Hepatocyte (in vitro differentiated cells): ENCODE measurements around the gene HKDC1. TPM values are rescaled to one million over a fixed set of nuclear protein-coding genes. Genes with fewer than 3 reads are reported as not detected.

Experiments used
- DNase-seq: peaks from one replicate; pipeline ENCODE4 v3.0.0-alpha.2; 2016; ENCODE audit warnings: low spot score
- H2AFZ ChIP-seq: fragments of 200-600 bp; sonication (generic); 2 replicates; pipeline ENCODE4 v1.6.0; 2016; ENCODE audit warnings: antibody characterized with exemption, mild to moderate bottlenecking
- H3K27ac ChIP-seq: fragments of 200-600 bp; sonication (generic); 2 replicates; pipeline ENCODE4 v1.5.1; 2016; ENCODE audit warnings: mild to moderate bottlenecking
- H3K27me3 ChIP-seq: fragments of 200-600 bp; sonication (generic); 2 replicates; pipeline ENCODE4 v1.6.1; 2016
- H3K36me3 ChIP-seq: fragments of 200-600 bp; sonication (generic); replicated peaks from 2 replicates; pipeline ENCODE4 v1.5.1; 2016; ENCODE audit warnings: low read depth; ENCODE audit not compliant: insufficient read depth
- H3K4me1 ChIP-seq: fragments of 200-600 bp; sonication (generic); 2 replicates; pipeline ENCODE4 v1.5.1; 2016; ENCODE audit warnings: mild to moderate bottlenecking, moderate library complexity; ENCODE audit not compliant: insufficient read depth
- H3K4me2 ChIP-seq: fragments of 200-600 bp; sonication (generic); 2 replicates; pipeline ENCODE4 v1.6.0; 2016
- H3K4me3 ChIP-seq: fragments of 200-600 bp; sonication (generic); 2 replicates; pipeline ENCODE4 v1.5.1; 2016; ENCODE audit warnings: mild to moderate bottlenecking
- H3K79me2 ChIP-seq: fragments of 200-600 bp; sonication (generic); 2 replicates; pipeline ENCODE4 v1.6.0; 2017; ENCODE audit warnings: mild to moderate bottlenecking
- H3K9me2 ChIP-seq: fragments of 200-600 bp; sonication (generic); replicated peaks from 2 replicates; pipeline ENCODE4 v1.6.0; 2017; ENCODE audit warnings: mild to moderate bottlenecking; ENCODE audit not compliant: insufficient read depth
- H3K9me3 ChIP-seq: fragments of 200-600 bp; sonication (generic); 2 replicates; pipeline ENCODE4 v1.5.1; 2016; ENCODE audit warnings: low read depth, mild to moderate bottlenecking
- H4K20me1 ChIP-seq: fragments of 200-600 bp; sonication (generic); 2 replicates; pipeline ENCODE4 v1.6.0; 2016; ENCODE audit warnings: mild to moderate bottlenecking; ENCODE audit not compliant: insufficient read depth, poor library complexity, severe bottlenecking
- CTCF ChIP-seq: fragments of 200-600 bp; sonication (generic); IDR thresholded peaks from 2 replicates; pipeline ENCODE4 v1.5.1; 2016; ENCODE audit warnings: antibody characterized with exemption, mild to moderate bottlenecking; ENCODE audit not compliant: poor library complexity
- EZH2 ChIP-seq: fragments of 200-600 bp; sonication (generic); IDR thresholded peaks from 2 replicates; pipeline ENCODE4 v1.6.1; 2016; ENCODE audit warnings: antibody characterized with exemption, mild to moderate bottlenecking, borderline replicate concordance
- EZH2phosphoT487 ChIP-seq: fragments of 200-600 bp; sonication (generic); IDR thresholded peaks from one replicate; pipeline ENCODE4 v1.6.1; 2018; ENCODE audit warnings: antibody characterized with exemption, mild to moderate bottlenecking, low read depth, moderate library complexity; ENCODE audit not compliant: unreplicated experiment, severe bottlenecking
- WGBS: methylation state at CpG from one replicate; pipeline ENCODE4 v1.1.6; 2016; ENCODE audit warnings: low lambda C conversion rate; ENCODE audit errors: missing lambda C conversion rate; 5-methylcytosine and 5-hydroxymethylcytosine counted together
- polyA plus RNA-seq: library from polyadenylated mRNA; unstranded; fragments of >200 nt; fragmentation: Nextera tagmentation; extraction: Ambion mirVana; gene quantifications from 2 replicates; pipeline ENCODE4 v1.2.1, GENCODE V29; 2016
- total RNA-seq: library from RNA; depleted of rRNA; stranded (reverse); fragments of >200 nt; gene quantifications from 2 replicates; pipeline ENCODE4 v1.2.3, GENCODE V29; 2014

HKDC1 gene
- total and polyA plus RNA-seq, 2 experiments from 2014 or later = 23.6 to 27.9 TPM

GRCh38 chr10:69285699-69286098 is 65.6 kb downstream of the HKDC1 start:
- no peak overlapping the region for H3K4me2 ChIP-seq
- no peaks in the 10 kb centered on the region for H3K79me2 ChIP-seq
- TF ChIP-seq EZH2 (no peak), CTCF (no peak), EZH2phosphoT487 (no peak)
- no peak overlapping the region for H3K27ac ChIP-seq
- H3K9me3 ChIP-seq = no peaks in the 10 kb centered on the region
- H4K20me1 ChIP-seq = no peaks in the 10 kb centered on the region
- WGBS = 60% methylated on average over 4 of the region's 4 CpGs
- no peak overlapping the region for H3K4me3 ChIP-seq
- no peak for DNase-seq
- H3K4me1 ChIP-seq = no peaks in the 10 kb centered on the region
- no peaks in the 10 kb centered on the region for H3K9me2 ChIP-seq
- H3K36me3 ChIP-seq = no peaks in the 10 kb centered on the region
- no peak overlapping the region for H2AFZ ChIP-seq
- H3K27me3 ChIP-seq = no peaks in the 10 kb centered on the region

DNA sequence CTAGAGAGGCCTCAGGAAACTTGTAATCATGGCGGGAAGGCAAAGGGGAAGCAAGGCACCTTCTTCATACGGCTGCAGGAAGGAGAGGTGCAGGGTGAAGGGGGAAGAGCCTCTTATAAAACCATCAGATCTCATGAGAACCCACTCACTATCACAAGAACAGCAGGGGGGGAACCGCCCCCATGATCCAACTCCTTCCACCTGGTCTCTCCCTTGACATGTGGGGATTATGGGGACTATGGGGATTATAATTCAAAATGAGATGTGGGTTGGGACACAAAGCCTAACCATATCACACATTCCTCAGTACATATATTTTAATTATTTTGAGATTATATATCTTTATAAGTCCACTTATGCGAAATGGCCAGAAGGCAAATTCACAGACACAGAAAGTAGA is 67.0 kb downstream of the HKDC1 start:
- Histone ChIP-seq H3K9me2 (no peaks in the 10 kb centered on the region), H4K20me1 (no peaks in the 10 kb centered on the region), H3K27me3 (no peaks in the 10 kb centered on the region), H3K79me2 (no peaks in the 10 kb centered on the region), H3K4me1 (no peaks in the 10 kb centered on the region), H2AFZ (no peak overlapping the region), H3K36me3 (no peaks in the 10 kb centered on the region), H3K4me3 (no peak overlapping the region), H3K27ac (no peak overlapping the region), H3K4me2 (no peak overlapping the region), H3K9me3 (no peaks in the 10 kb centered on the region)
- TF ChIP-seq CTCF (no peak), EZH2phosphoT487 (no peak), EZH2 (no peak)
- WGBS = 85% methylated on average over 4 of the region's 4 CpGs
- no peak for DNase-seq

DNA sequence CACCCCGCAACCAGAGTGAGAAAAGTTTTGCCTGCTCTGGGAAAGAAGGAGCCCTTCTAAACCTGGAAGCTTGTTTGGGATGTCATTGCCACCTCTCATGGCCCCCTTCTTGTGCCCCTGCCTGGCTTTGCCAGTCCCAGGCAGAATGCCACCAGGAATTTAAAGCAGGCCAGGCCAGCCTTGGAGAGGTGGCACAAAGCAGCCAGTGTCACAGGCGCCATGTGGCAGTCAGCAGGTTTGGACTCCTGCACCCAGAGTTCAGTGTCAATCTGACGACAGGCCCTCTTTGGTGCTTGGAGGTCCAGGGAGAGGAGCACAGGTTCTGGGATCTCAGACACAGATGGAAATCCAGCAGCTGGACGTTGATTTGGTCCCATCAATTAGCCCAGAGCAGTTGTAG is 70.9 kb downstream of the HKDC1 start:
- Histone ChIP-seq H3K9me3 (no peaks in the 10 kb centered on the region), H4K20me1 (no peaks in the 10 kb centered on the region), H3K9me2 (no peaks in the 10 kb centered on the region), H3K27me3 (no peaks in the 10 kb centered on the region), H3K27ac (no peak overlapping the region), H3K4me1 (no peaks in the 10 kb centered on the region), H3K4me2 (no peak overlapping the region), H3K36me3 (no peaks in the 10 kb centered on the region), H2AFZ (no peak overlapping the region), H3K4me3 (no peak overlapping the region), H3K79me2 (no peaks in the 10 kb centered on the region)
- WGBS = 95% methylated on average over 4 of the region's 4 CpGs
- DNase-seq = no peak
- no peak for TF ChIP-seq EZH2phosphoT487
- no peak for TF ChIP-seq EZH2
- no peak for TF ChIP-seq CTCF

DNA sequence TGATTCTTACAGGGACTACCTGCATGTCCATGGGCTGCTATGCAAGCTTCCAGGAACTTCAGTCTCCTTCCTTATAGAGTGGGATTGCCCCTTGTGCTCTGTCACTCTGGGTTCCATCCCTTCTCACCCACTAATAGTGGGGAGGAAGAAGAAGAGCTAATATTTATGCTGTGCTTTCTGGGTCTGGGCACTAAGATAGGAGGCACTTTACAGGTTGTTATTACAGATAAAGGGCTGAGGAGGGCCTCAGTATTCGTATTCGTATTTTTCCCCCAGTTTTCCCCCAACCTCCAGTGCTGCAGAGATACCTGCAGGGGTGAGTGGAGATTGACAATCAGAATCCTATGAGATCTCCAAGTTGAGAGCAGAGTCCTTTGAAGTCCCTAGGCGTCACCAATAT is 72.3 kb downstream of the HKDC1 start:
- Histone ChIP-seq H3K27ac (no peak overlapping the region), H3K79me2 (no peaks in the 10 kb centered on the region), H3K4me3 (no peak overlapping the region), H4K20me1 (no peaks in the 10 kb centered on the region), H2AFZ (no peak overlapping the region), H3K27me3 (no peaks in the 10 kb centered on the region), H3K4me2 (no peak overlapping the region), H3K9me2 (no peaks in the 10 kb centered on the region), H3K4me1 (no peaks in the 10 kb centered on the region), H3K9me3 (no peaks in the 10 kb centered on the region), H3K36me3 (no peaks in the 10 kb centered on the region)
- 58% methylated on average over 3 of the region's 3 CpGs for WGBS
- TF ChIP-seq EZH2phosphoT487 (no peak), CTCF (no peak), EZH2 (no peak)
- no peak for DNase-seq
